Activated T-cell treated with anti-CD3 and anti-CD28 coated beads, Interleukin-2, amount 50 U/mL, for 24 hours (primary cell): ENCODE measurements around the gene BAG1.

Experiments used
- DNase-seq: peaks from one replicate; pipeline ENCODE4 v3.0.0-alpha.2; 2020
- H3K27ac Mint-ChIP-seq: 2 replicates; pipeline ENCODE4 v1.8.0; 2020; ENCODE audit warnings: mild to moderate bottlenecking, mixed read lengths
- H3K27me3 Mint-ChIP-seq: 2 replicates; pipeline ENCODE4 v1.8.0; 2020; ENCODE audit warnings: mixed read lengths
- H3K36me3 Mint-ChIP-seq: 2 replicates; pipeline ENCODE4 v1.8.0; 2020; ENCODE audit warnings: low read depth, mixed read lengths
- H3K4me1 Mint-ChIP-seq: 2 replicates; pipeline ENCODE4 v1.8.0; 2020; ENCODE audit warnings: low read depth, mixed read lengths
- H3K4me3 Mint-ChIP-seq: 2 replicates; pipeline ENCODE4 v1.8.0; 2020; ENCODE audit warnings: mild to moderate bottlenecking, moderate library complexity, mixed read lengths
- H3K9me3 Mint-ChIP-seq: 2 replicates; pipeline ENCODE4 v1.8.0; 2020; ENCODE audit warnings: mixed read lengths

Gene BAG1

DNA sequence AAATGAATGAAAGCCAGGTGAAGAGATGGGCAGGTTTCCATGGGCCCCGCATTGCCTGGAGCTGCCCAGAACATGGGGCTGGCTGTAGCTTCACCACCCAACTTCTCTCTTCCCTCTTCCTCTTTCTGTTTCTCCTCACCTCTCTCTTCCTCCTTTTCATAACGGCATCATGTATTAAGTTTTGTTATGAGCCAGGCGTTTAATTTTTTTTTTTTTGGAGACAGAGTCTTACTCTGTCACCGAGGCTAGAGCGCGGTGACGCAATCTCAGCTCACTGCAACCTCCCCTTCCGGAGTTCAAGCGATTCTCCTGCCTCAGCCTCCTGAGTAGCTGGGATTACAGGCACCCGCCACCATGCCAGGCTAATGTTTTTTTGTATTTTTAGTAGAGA, 37.5 kb downstream of the BAG1 start:
- peak overlapping the region; percentile 47 for H3K27ac Mint-ChIP-seq
- no peak for DNase-seq
- no peak overlapping the region for H3K4me3 Mint-ChIP-seq
- H3K9me3 Mint-ChIP-seq, result no peaks in the 10 kb centered on the region
- no peaks in the 10 kb centered on the region for H3K36me3 Mint-ChIP-seq
- H3K4me1 Mint-ChIP-seq, result peaks cover 9% of the 10 kb centered on the region
- no peaks in the 10 kb centered on the region for H3K27me3 Mint-ChIP-seq

GRCh38 chr9:33225319-33226147, 39.0 kb downstream of the BAG1 start:
- Mint-ChIP-seq H3K9me3 (no peaks in the 10 kb centered on the region), H3K4me3 (no peak overlapping the region), H3K27me3 (no peaks in the 10 kb centered on the region), H3K36me3 (no peaks in the 10 kb centered on the region), H3K4me1 (peaks cover 15% of the 10 kb centered on the region), H3K27ac (peak overlapping the region; percentile 2)
- peak; percentile 61 for DNase-seq

DNA sequence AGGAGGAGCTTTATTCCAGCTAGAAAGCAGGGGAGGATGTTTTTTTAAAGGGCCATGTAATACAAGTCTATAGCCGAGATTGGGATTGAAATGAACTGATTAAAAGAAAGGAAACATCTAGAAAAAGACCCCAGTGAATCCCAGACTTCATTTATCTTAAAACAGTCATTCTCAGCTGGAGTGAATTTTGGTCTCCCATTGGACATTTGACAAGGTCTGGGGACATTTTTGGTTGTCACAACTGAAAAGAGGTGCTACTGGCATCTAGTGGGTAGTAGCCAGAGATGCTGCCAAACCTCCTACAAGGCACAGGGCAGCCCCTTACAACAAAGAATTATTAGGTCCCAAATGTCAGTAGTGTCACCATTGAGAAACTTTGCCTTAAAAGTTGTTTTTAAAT, 40.8 kb downstream of the BAG1 start:
- Mint-ChIP-seq H3K27ac (no peak overlapping the region), H3K27me3 (no peaks in the 10 kb centered on the region), H3K9me3 (no peaks in the 10 kb centered on the region), H3K36me3 (no peaks in the 10 kb centered on the region), H3K4me1 (peaks cover 16% of the 10 kb centered on the region), H3K4me3 (no peak overlapping the region)
- no peak for DNase-seq

DNA sequence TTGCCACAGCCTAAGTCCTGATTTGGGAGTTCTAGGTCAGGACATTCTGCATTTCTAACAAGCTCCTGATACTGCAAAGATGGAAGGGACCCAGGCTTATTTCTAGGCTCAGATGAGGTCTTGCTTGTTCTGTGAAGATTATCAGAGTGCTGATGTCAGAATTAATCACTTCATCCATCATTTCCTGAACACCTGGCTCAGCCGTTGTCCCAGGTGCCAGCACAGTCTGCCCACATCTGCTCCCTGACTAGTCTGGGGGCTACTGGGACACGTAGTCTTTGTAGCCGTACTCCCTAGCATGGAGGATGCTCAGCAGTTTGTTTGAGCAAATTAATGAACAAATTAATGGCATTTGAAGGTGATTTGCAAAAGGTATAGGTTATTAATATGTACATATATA, 42.5 kb downstream of the BAG1 start:
- Mint-ChIP-seq H3K27ac (no peak overlapping the region), H3K4me1 (peaks cover 16% of the 10 kb centered on the region), H3K4me3 (no peak overlapping the region), H3K9me3 (no peaks in the 10 kb centered on the region), H3K27me3 (no peaks in the 10 kb centered on the region), H3K36me3 (no peaks in the 10 kb centered on the region)
- DNase-seq, result no peak

GRCh38 chr9:33221568-33221884, 43.0 kb downstream of the BAG1 start:
- DNase-seq, result no peak
- H3K27ac Mint-ChIP-seq, result no peak overlapping the region
- no peak overlapping the region for H3K4me3 Mint-ChIP-seq
- no peaks in the 10 kb centered on the region for H3K9me3 Mint-ChIP-seq
- H3K4me1 Mint-ChIP-seq, result peaks cover 16% of the 10 kb centered on the region
- no peaks in the 10 kb centered on the region for H3K27me3 Mint-ChIP-seq
- H3K36me3 Mint-ChIP-seq, result no peaks in the 10 kb centered on the region

GRCh38 chr9:33220681-33221567, 43.6 kb downstream of the BAG1 start:
- H3K4me1 Mint-ChIP-seq, result peaks cover 16% of the 10 kb centered on the region
- no peaks in the 10 kb centered on the region for H3K36me3 Mint-ChIP-seq
- no peak for DNase-seq
- no peak overlapping the region for H3K4me3 Mint-ChIP-seq
- peak overlapping the region; percentile 30 for H3K27ac Mint-ChIP-seq
- H3K9me3 Mint-ChIP-seq, result no peaks in the 10 kb centered on the region
- H3K27me3 Mint-ChIP-seq, result no peaks in the 10 kb centered on the region

DNA sequence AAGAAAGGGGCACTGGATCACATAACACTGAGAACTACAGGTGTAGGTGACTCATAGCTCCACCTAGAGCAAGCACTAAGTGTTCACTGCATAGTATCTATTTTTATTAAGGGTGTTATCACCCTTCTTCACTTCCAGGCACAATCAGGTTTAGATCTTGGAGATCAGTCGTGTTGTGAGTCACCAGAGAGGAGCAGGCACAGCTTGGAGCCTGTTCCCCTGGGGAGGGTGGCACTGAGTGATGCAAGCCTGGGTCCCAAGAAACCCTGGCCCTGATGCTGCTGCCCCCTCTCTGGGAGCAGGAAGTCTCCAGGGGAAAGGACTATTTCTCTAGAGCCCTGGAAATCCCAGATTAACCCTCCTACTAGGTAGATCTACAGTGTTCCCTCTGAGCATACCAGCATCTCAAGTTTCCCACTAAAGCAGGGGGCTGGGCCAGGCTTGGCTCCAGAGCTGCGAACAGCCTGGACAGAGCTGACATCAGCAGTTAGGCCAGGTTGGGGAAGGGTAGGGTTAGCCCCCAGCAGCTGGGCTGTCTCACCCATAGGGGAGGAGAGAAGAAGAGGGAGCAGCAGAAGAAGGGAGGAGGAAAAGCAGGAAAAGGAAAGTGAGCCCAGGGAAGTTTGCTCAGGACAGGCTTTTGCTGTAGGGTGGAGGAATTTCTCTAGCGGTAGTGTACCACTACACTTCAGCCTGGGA, 52.7 kb downstream of the BAG1 start:
- H3K36me3 Mint-ChIP-seq, result no peaks in the 10 kb centered on the region
- no peaks in the 10 kb centered on the region for H3K9me3 Mint-ChIP-seq
- H3K27me3 Mint-ChIP-seq, result no peaks in the 10 kb centered on the region
- peaks cover 2% of the 10 kb centered on the region for H3K4me1 Mint-ChIP-seq
- DNase-seq, result no peak
- no peak overlapping the region for H3K4me3 Mint-ChIP-seq
- no peak overlapping the region for H3K27ac Mint-ChIP-seq

- H3K9me3 Mint-ChIP-seq, result no peaks in the 10 kb centered on the region
- H3K27ac Mint-ChIP-seq, result no peak overlapping the region
- peaks cover 2% of the 10 kb centered on the region for H3K4me1 Mint-ChIP-seq
- H3K36me3 Mint-ChIP-seq, result no peaks in the 10 kb centered on the region
- no peaks in the 10 kb centered on the region for H3K27me3 Mint-ChIP-seq
- no peak overlapping the region for H3K4me3 Mint-ChIP-seq
- no peak for DNase-seq
These were observed 54.3 kb downstream of the BAG1 start for GRCh38 chr9:33210006-33210715.

DNA sequence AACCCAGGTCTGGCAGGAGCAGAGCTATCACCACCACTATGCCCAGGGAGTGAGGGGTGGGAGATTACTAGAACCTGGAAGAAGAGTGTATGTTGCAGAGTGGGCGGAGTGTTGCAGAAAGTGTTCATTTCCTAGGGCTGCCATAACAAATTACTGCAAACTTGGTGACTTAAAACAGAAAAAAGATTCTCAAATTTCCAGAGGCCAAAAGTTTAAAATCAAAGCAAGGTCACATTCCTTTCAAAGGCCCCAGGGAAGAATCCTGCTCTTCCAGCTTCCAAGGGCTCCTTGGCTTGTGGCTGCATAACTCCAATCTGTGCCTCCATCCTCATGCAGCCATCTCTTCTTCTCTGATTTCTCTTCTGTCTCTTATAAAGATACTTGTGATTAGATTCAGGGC, 55.1 kb downstream of the BAG1 start:
- no peak for DNase-seq
- H3K9me3 Mint-ChIP-seq, result no peaks in the 10 kb centered on the region
- H3K27ac Mint-ChIP-seq, result no peak overlapping the region
- no peaks in the 10 kb centered on the region for H3K27me3 Mint-ChIP-seq
- no peaks in the 10 kb centered on the region for H3K36me3 Mint-ChIP-seq
- no peak overlapping the region for H3K4me3 Mint-ChIP-seq
- peaks cover 2% of the 10 kb centered on the region for H3K4me1 Mint-ChIP-seq

GRCh38 chr9:33202552-33203201, 61.8 kb downstream of the BAG1 start:
- peaks cover 13% of the 10 kb centered on the region for H3K4me1 Mint-ChIP-seq
- no peaks in the 10 kb centered on the region for H3K36me3 Mint-ChIP-seq
- H3K4me3 Mint-ChIP-seq, result peak overlapping the region; percentile 29
- no peaks in the 10 kb centered on the region for H3K27me3 Mint-ChIP-seq
- no peak for DNase-seq
- no peaks in the 10 kb centered on the region for H3K9me3 Mint-ChIP-seq
- peak overlapping the region; percentile 23 for H3K27ac Mint-ChIP-seq
